A549 (cell line): ENCODE results near the gene ZNHIT2. TPM values are rescaled to one million over a fixed set of nuclear protein-coding genes. Genes with fewer than 3 reads are reported as not detected.

Experiments
- ATAC-seq, 2 experiments: fragments of 200-7000 bp in 1 of 2; fragments of >200 bp in 1 of 2; cut with Nextera tagmentation in 1 of 2; cut with Tn5 transposase in 1 of 2; 3 replicates each; pipeline versions ENCODE4 v1.8.0 to v1.9.1; 2018 to 2020; ENCODE audit warnings: mild to moderate bottlenecking in 1 of 2, moderate library complexity in 1 of 2
- CTCF ChIA-PET: fragments of 300-600 bp; sonication (Branson Sonifier 250); formaldehyde crosslinking; extraction: SDS; loops from one replicate; lab custom pipeline; 2021; ENCODE audit warnings: antibody characterized with exemption, inconsistent platforms; lab: Yijun Ruan, JAX
- POLR2A ChIA-PET: fragments of 350-600 bp; formaldehyde crosslinking; extraction: SDS; loops from one replicate; lab custom pipeline; 2021; ENCODE audit warnings: antibody characterized with exemption, inconsistent platforms; lab: Yijun Ruan, JAX
- DNase-seq, 2 experiments: peaks; one replicate each; pipeline versions ENCODE4 v3.0.0 to v3.0.0-alpha.2; 2011 to 2016; ENCODE audit warnings: low read depth in 1 of 2, low spot score in 1 of 2
- FAIRE-seq: peaks from 2 replicates; lab custom pipeline; 2011; peaks lifted over from hg19 to GRCh38; lab: Jason Lieb, UNC
- H3K27ac ChIP-seq, 2 experiments: fragments of >200 bp; sonication (Bioruptor Twin); formaldehyde crosslinking; 3 replicates each; pipeline ENCODE4 v1.5.1; 2016 to 2017
- H3K4me1 ChIP-seq: fragments of >200 bp; sonication (Bioruptor Twin); formaldehyde crosslinking; 3 replicates; pipeline ENCODE4 v1.6.1; 2016
- H3K4me2 ChIP-seq: fragments of >200 bp; sonication (Bioruptor Twin); formaldehyde crosslinking; 3 replicates; pipeline ENCODE4 v1.6.1; 2016
- H3K4me3 ChIP-seq: fragments of >200 bp; sonication (Bioruptor Twin); formaldehyde crosslinking; 3 replicates; pipeline ENCODE4 v1.5.1; 2016
- H3K9me3 ChIP-seq: fragments of >200 bp; sonication (Bioruptor Twin); formaldehyde crosslinking; 3 replicates; pipeline ENCODE4 v1.6.1; 2016
- ATOH8 ChIP-seq: fragments of 250-450 bp; sonication (Bioruptor Pico); IDR thresholded peaks from 2 replicates; pipeline ENCODE4 v1.5.0; 2020; ENCODE audit warnings: low read depth, mild to moderate bottlenecking, moderate library complexity
- BCL3 ChIP-seq: fragments of >200 bp; sonication (Bioruptor Twin); formaldehyde crosslinking; IDR thresholded peaks from 3 replicates; pipeline ENCODE4 v1.6.1; 2016
- CBX2 ChIP-seq: fragments of 200-600 bp; sonication (generic); IDR thresholded peaks from 2 replicates; pipeline ENCODE4 v1.6.1; 2016; ENCODE audit warnings: low read depth, mild to moderate bottlenecking, borderline replicate concordance
- CTCF ChIP-seq: fragments of >200 bp; sonication (Bioruptor Twin); formaldehyde crosslinking; IDR thresholded peaks from 3 replicates; pipeline ENCODE4 v1.5.1; 2016
- E2F6 ChIP-seq: IDR thresholded peaks from 2 replicates; pipeline ENCODE4 v1.6.1; 2012; ENCODE audit warnings: low read depth, borderline replicate concordance
- EHMT2 ChIP-seq: fragments of 200-600 bp; sonication (generic); IDR thresholded peaks from 2 replicates; pipeline ENCODE4 v1.6.1; 2016; ENCODE audit warnings: antibody characterized with exemption, low read depth, mild to moderate bottlenecking, moderate library complexity
- FOSL2 ChIP-seq, 2 experiments: fragments of 450-650 bp in 1 of 2; fragments of >200 bp in 1 of 2; sonication (Bioruptor Twin) in 1 of 2; formaldehyde crosslinking; IDR thresholded peaks; 2 replicates each; pipeline versions ENCODE4 v1.5.0 to v1.6.1; 2016 to 2020; ENCODE audit warnings: mild to moderate bottlenecking in 1 of 2, moderate library complexity in 1 of 2
- GATA3 ChIP-seq: IDR thresholded peaks from 2 replicates; pipeline ENCODE4 v1.6.1; 2012; ENCODE audit warnings: borderline replicate concordance
- HMGXB4 ChIP-seq: fragments of 250-450 bp; sonication (Bioruptor Pico); IDR thresholded peaks from 2 replicates; pipeline ENCODE4 v1.5.0; 2021; ENCODE audit warnings: mild to moderate bottlenecking, moderate library complexity, borderline replicate concordance
- HOXA7 ChIP-seq: fragments of 250-450 bp; sonication (Bioruptor Pico); IDR thresholded peaks from 2 replicates; pipeline ENCODE4 v1.5.0; 2020; ENCODE audit warnings: mild to moderate bottlenecking, moderate library complexity
- HOXB5 ChIP-seq: fragments of 250-450 bp; sonication (Bioruptor Pico); IDR thresholded peaks from 2 replicates; pipeline ENCODE4 v1.5.0; 2020; ENCODE audit warnings: mild to moderate bottlenecking, moderate library complexity
- JUN ChIP-seq, 2 experiments: fragments of >200 bp; sonication (Bioruptor Twin); formaldehyde crosslinking; IDR thresholded peaks; 2 replicates in 1 of 2; 3 replicates in 1 of 2; pipeline ENCODE4 v1.6.1; 2016 to 2017
- KDM5A ChIP-seq: fragments of 200-600 bp; sonication (generic); IDR thresholded peaks from 2 replicates; pipeline ENCODE4 v1.6.1; 2016; ENCODE audit warnings: antibody characterized with exemption, mild to moderate bottlenecking
- NFE2L2 ChIP-seq: fragments of 150-350 bp; conservative IDR thresholded peaks from 2 replicates; pipeline ENCODE4 v1.6.1; 2014; ENCODE audit warnings: low read length
- NR3C1 ChIP-seq: fragments of >200 bp; sonication (Bioruptor Twin); formaldehyde crosslinking; IDR thresholded peaks from 3 replicates; pipeline ENCODE4 v1.6.1; 2017
- PBX3 ChIP-seq: IDR thresholded peaks from 2 replicates; pipeline ENCODE4 v1.6.1; 2012
- PHF8 ChIP-seq: fragments of 200-600 bp; sonication (generic); IDR thresholded peaks from 2 replicates; pipeline ENCODE4 v1.6.1; 2016; ENCODE audit warnings: low read depth, mild to moderate bottlenecking, antibody characterized with exemption, moderate library complexity, borderline replicate concordance
- POLR2A ChIP-seq: IDR thresholded peaks from 2 replicates; pipeline ENCODE4 v1.6.1; 2012; ENCODE audit warnings: mild to moderate bottlenecking, low read length
- POLR2AphosphoS2 ChIP-seq: conservative IDR thresholded peaks from 2 replicates; pipeline ENCODE4 v1.6.1; 2012; ENCODE audit warnings: low read length, improper control_type of control experiment, inconsistent platforms
- RAD21 ChIP-seq, 2 experiments: fragments of >200 bp in 1 of 2; sonication (Bioruptor Twin) in 1 of 2; formaldehyde crosslinking in 1 of 2; IDR thresholded peaks in 1 of 2; conservative IDR thresholded peaks in 1 of 2; 2 replicates in 1 of 2; 3 replicates in 1 of 2; pipeline ENCODE4 v1.6.1; 2012 to 2018; ENCODE audit warnings: inconsistent platforms in 1 of 2
- SREBF2 ChIP-seq: fragments of 450-650 bp; IDR thresholded peaks from 2 replicates; pipeline ENCODE4 v1.6.1; 2014; ENCODE audit warnings: mild to moderate bottlenecking, moderate library complexity
- TP53 ChIP-seq: fragments of 250-450 bp; sonication (Bioruptor Pico); IDR thresholded peaks from 2 replicates; pipeline ENCODE4 v1.5.0; 2021; ENCODE audit warnings: mild to moderate bottlenecking, moderate library complexity
- USF2 ChIP-seq: fragments of 450-650 bp; IDR thresholded peaks from 2 replicates; pipeline ENCODE4 v1.6.1; 2014; ENCODE audit warnings: antibody characterized with exemption
- ZC3H11A ChIP-seq: fragments of 450-650 bp; IDR thresholded peaks from 2 replicates; pipeline ENCODE4 v1.6.1; 2014; ENCODE audit warnings: antibody characterized with exemption, mild to moderate bottlenecking
- ZNF302 ChIP-seq: fragments of 250-450 bp; sonication (Bioruptor Pico); IDR thresholded peaks from 2 replicates; pipeline ENCODE4 v1.9.0; 2021; ENCODE audit warnings: inconsistent platforms, mild to moderate bottlenecking, moderate library complexity
- WGBS: methylation state at CpG from one replicate; pipeline ENCODE4 v1.1.6; 2017; ENCODE audit errors: missing lambda C conversion rate; 5-methylcytosine and 5-hydroxymethylcytosine counted together
- polyA plus RNA-seq, 4 experiments: library from polyadenylated mRNA; depleted of rRNA in 3 of 4; stranded (reverse); fragments of >200 nt; fragmentation: RNase III in 1 of 4; extraction: RNeasy Plus Mini Kit Qiagen cat#74134 plus additional on column Dnase treatment in 1 of 4; gene quantifications; 2 replicates in 3 of 4; 3 replicates in 1 of 4; pipeline ENCODE4 v1.2.3, GENCODE V29; 2011 to 2017

ZNHIT2 gene
- polyA plus RNA-seq, 2 of the 4 experiments (the other 2 are of a cell fraction), result 5.5 to 13.5 TPM

GRCh38 chr11:65112546-65113360, 4.7 kb downstream of the ZNHIT2 start (continued):
- no peak for TF ChIP-seq GATA3
- TF ChIP-seq USF2, result no peak
- no peak for TF ChIP-seq KDM5A
- TF ChIP-seq ZNF302 (CRISPR knock-in tag), result no peak
- no peak for TF ChIP-seq TP53
- peak; percentile 91 for TF ChIP-seq CTCF
- TF ChIP-seq HOXA7 (CRISPR knock-in tag), result no peak
- TF ChIP-seq PHF8, result no peak
- no peak; the same call in 1 of the 2 replicates for TF ChIP-seq E2F6
- peak in 1 of 2 experiments; percentile 22; a peak in 2 of 5 replicates for TF ChIP-seq JUN (IDR thresholded peaks at IDR 0.05)

GRCh38 chr11:65111744-65112545, 5.6 kb downstream of the ZNHIT2 start, which contains the start of gene TM7SF2:
TM7SF2 (plus strand) TSS chr11:65111872; CDS start chr11:65112016, 144 bp downstream.
- peak; percentile 63 to 86 for ATAC-seq
- H3K4me1 ChIP-seq, result peaks cover 31% of the 10 kb centered on the region; the same call in 2 of the 3 replicates
- no peaks in the 10 kb centered on the region for H3K9me3 ChIP-seq
- peak within 1 kb of the TSS; percentile 52 for H3K4me3 ChIP-seq
- FAIRE-seq, result no peak
- DNase-seq, result peak; percentile 95 to 97
- H3K4me2 ChIP-seq, result peak within 1 kb of the TSS; percentile 100
- H3K27ac ChIP-seq, result peak within 1 kb of the TSS; percentile 73 to 88
- CTCF ChIA-PET, result interaction anchor here (0.6 to 6.6 kb wide), 30 partner anchors 8 to 311 kb away, joined by 3 to 153 read pairs (median 6); partner anchors contain the start of genes ARL2, CDCA5, FAU and MRPL49
- 2% methylated on average over 38 of the region's 64 CpGs for whole genome bisulfite sequencing
- POLR2A ChIA-PET, result interaction anchor here (0.5 to 3.4 kb wide), 19 partner anchors 9 to 453 kb away, joined by 3 to 24 read pairs (median 3); partner anchors contain the start of genes ARL2, CDC42BPG, DPF2 and FAU
- no peak for TF ChIP-seq NFE2L2
- no peak for TF ChIP-seq ATOH8 (CRISPR knock-in tag)
- no peak for TF ChIP-seq CBX2
- TF ChIP-seq FOSL2 (IDR thresholded peaks at IDR 0.05), result no peak
- TF ChIP-seq FOSL2 (CRISPR knock-in tag; IDR thresholded peaks at IDR 0.05), result no peak
- TF ChIP-seq EHMT2, result no peak
- peak; percentile 41 to 64; a peak in 4 of 5 replicates for TF ChIP-seq JUN (IDR thresholded peaks at IDR 0.05)
- TF ChIP-seq POLR2A, result peak; percentile 93
- no peak for TF ChIP-seq NR3C1
- TF ChIP-seq SREBF2, result no peak
- TF ChIP-seq HOXB5 (CRISPR knock-in tag), result 0 out of 2 replicates have a peak, but pooled peaks have one; percentile 46
- TF ChIP-seq HMGXB4, result no peak
- peak; percentile 56; the same call in 1 of the 2 replicates for TF ChIP-seq PHF8
- no peak for TF ChIP-seq RAD21 (conservative IDR thresholded peaks at IDR 0.05 in 1 of 2, IDR thresholded peaks at IDR 0.05 in 1 of 2)
- TF ChIP-seq GATA3, result peak; percentile 9; the same call in 1 of the 2 replicates
- TF ChIP-seq PBX3, result peak; percentile 75
- TF ChIP-seq ZC3H11A, result no peak
- TF ChIP-seq POLR2AphosphoS2, result 0 out of 2 replicates have a peak, but pooled peaks have one; percentile 64
- peak; percentile 87; the same call in 2 of the 3 replicates for TF ChIP-seq BCL3
